Activated CD8-positive, alpha-beta memory T cell treated with anti-CD3 and anti-CD28 coated beads for 1 hour (primary cell): ENCODE measurements around the gene SPZ1.
"Not testable (repeated sequence)": the region's sequence is repeated elsewhere in the genome, so short reads cannot be mapped to it uniquely, and the experiment has no call there.

ENCODE experiments used
- DNase-seq, 2 donors: peaks; one replicate each; pipeline ENCODE4 v3.0.0-alpha.2; 2020; ENCODE audit warnings: low read depth in 1 of 2; ENCODE audit errors: extremely low read depth in 1 of 2

SPZ1 gene

GRCh38 chr5:80319702-80320101 lies at the start of gene SPZ1:
TSS of gene SPZ1 (plus strand) at chr5:80320002. CDS start at chr5:80320216, 214 bp downstream.
- no peak for DNase-seq

- not testable (repeated sequence) for DNase-seq
These were observed 49.3 kb upstream of the SPZ1 start for GRCh38 chr5:80270543-80270942.

GRCh38 chr5:80275347-80275746 lies 44.5 kb upstream of the SPZ1 start:
- DNase-seq = no peak

GRCh38 chr5:80276186-80276585 lies 43.6 kb upstream of the SPZ1 start:
- no peak for DNase-seq

GRCh38 chr5:80277191-80277590 lies 42.6 kb upstream of the SPZ1 start:
- DNase-seq = no peak

GRCh38 chr5:80282054-80282453 lies 37.7 kb upstream of the SPZ1 start:
- DNase-seq = no peak

GRCh38 chr5:80283360-80283759 lies 36.4 kb upstream of the SPZ1 start:
- DNase-seq = no peak

- DNase-seq = no peak
These were observed 35.1 kb upstream of the SPZ1 start for GRCh38 chr5:80284720-80285119.

- no peak for DNase-seq
These were observed 31.6 kb upstream of the SPZ1 start for GRCh38 chr5:80288177-80288576.

- no peak for DNase-seq
These were observed 30.5 kb upstream of the SPZ1 start for GRCh38 chr5:80289320-80289719.

GRCh38 chr5:80291761-80292160 lies 28.0 kb upstream of the SPZ1 start:
- DNase-seq = no peak

- no peak for DNase-seq
These were observed 23.7 kb upstream of the SPZ1 start for GRCh38 chr5:80296121-80296520.

- no peak for DNase-seq
These were observed 20.2 kb upstream of the SPZ1 start for GRCh38 chr5:80299601-80300000.

GRCh38 chr5:80300125-80300524 lies 19.7 kb upstream of the SPZ1 start:
- no peak for DNase-seq

GRCh38 chr5:80300796-80301195 lies 19.0 kb upstream of the SPZ1 start:
- not testable (repeated sequence) for DNase-seq

- not testable (repeated sequence) for DNase-seq
These were observed 18.5 kb upstream of the SPZ1 start for GRCh38 chr5:80301342-80301741.

- DNase-seq = no peak
These were observed 17.2 kb upstream of the SPZ1 start for GRCh38 chr5:80302636-80303035.

GRCh38 chr5:80308526-80308925 lies 11.3 kb upstream of the SPZ1 start:
- no peak for DNase-seq

- no peak for DNase-seq
These were observed 9.7 kb upstream of the SPZ1 start for GRCh38 chr5:80309871-80310665.

- no peak for DNase-seq
These were observed 4.6 kb upstream of the SPZ1 start for GRCh38 chr5:80315244-80315643.

- DNase-seq = no peak
These were observed 1.6 kb upstream of the SPZ1 start for GRCh38 chr5:80318212-80318611.

GRCh38 chr5:80324912-80325311 lies 5.1 kb downstream of the SPZ1 start:
- no peak for DNase-seq

- DNase-seq = no peak
These were observed 6.7 kb downstream of the SPZ1 start for GRCh38 chr5:80326468-80326867.
